ENCODE measurements around the gene ZNF331.

Gene ZNF331

DNA sequence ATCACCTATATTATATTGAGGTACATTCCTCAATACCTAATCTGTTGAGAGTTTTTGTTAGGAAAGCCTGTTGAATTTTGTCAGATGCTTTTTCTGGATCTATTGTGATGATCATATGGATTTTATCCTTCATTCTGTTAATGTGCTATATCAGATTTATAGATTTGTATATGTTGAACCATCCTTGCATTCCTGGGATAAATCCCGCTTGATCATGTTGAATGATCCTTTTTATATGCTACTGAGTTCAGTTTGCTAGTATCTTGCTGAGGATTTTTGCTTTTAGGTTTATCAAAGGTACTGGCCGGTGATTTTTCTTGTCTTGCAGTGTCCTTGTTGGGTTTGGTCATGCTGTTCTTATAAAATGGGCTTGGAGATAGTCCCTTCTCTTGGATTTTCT is 12.0 kb upstream of the ZNF331 start:
- Histone ChIP-seq H4K20me1 (ENCODE audit: insufficient read depth, low read length) (no peaks in the 10 kb centered on the region), H3K27ac (ENCODE audit: low read depth, low read length, poor library complexity, severe bottlenecking) (no peak overlapping the region), H3K9ac (ENCODE audit: low read length) (no peak overlapping the region), H3K9me3 (ENCODE audit: low read length) (no peaks in the 10 kb centered on the region; the same call in 1 of the 2 replicates), H3K9me2 (ENCODE audit: low read depth, low read length) (no peaks in the 10 kb centered on the region), H3K79me2 (ENCODE audit: insufficient read depth, low read length) (no peaks in the 10 kb centered on the region), H3K27me3 (ENCODE audit: insufficient read depth, low read length) (no peaks in the 10 kb centered on the region), H3K4me2 (ENCODE audit: low read length) (no peak overlapping the region), H3K4me1 (ENCODE audit: insufficient read depth, low read length, severe bottlenecking) (peaks cover 3% of the 10 kb centered on the region), H2AFZ (ENCODE audit: low read length) (no peak overlapping the region), H3K4me3 (ENCODE audit: low read depth, low read length, poor library complexity, severe bottlenecking) (no peak overlapping the region), H3K36me3 (ENCODE audit: insufficient read depth, low read length) (no peaks in the 10 kb centered on the region), H3F3A (ENCODE audit: insufficient read depth, low read length) (no peaks in the 10 kb centered on the region)
- TF ChIP-seq EZH2 (IDR thresholded peaks at IDR 0.05; ENCODE audit: borderline replicate concordance, low read length): no peak
- TF ChIP-seq, protein P1, sequence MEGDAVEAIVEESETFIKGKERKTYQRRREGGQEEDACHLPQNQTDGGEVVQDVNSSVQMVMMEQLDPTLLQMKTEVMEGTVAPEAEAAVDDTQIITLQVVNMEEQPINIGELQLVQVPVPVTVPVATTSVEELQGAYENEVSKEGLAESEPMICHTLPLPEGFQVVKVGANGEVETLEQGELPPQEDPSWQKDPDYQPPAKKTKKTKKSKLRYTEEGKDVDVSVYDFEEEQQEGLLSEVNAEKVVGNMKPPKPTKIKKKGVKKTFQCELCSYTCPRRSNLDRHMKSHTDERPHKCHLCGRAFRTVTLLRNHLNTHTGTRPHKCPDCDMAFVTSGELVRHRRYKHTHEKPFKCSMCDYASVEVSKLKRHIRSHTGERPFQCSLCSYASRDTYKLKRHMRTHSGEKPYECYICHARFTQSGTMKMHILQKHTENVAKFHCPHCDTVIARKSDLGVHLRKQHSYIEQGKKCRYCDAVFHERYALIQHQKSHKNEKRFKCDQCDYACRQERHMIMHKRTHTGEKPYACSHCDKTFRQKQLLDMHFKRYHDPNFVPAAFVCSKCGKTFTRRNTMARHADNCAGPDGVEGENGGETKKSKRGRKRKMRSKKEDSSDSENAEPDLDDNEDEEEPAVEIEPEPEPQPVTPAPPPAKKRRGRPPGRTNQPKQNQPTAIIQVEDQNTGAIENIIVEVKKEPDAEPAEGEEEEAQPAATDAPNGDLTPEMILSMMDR (IDR thresholded peaks at IDR 0.05; ENCODE audit: low read length): no peak

DNA sequence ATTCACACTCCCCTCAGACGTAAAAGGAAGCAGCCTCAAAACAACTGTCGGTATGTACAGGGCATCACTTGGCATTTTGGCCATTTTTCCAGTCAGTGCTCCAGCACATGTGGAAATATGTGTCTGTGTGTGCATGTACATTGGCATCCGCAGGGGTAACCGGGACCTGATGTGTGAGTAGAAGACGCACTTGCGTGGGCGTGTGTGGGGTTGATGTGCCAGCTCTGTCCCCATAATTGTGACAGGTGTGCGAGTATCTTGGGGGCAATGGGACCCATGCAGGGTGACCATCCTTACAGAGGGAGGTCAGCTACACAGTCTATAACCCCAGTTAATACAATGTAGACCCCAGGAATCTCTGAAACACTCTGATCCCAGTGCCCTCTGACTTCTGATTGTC is 7.3 kb upstream of the ZNF331 start:
- H3K9ac ChIP-seq (ENCODE audit: low read length): no peak overlapping the region
- H3K27me3 ChIP-seq (ENCODE audit: insufficient read depth, low read length): no peaks in the 10 kb centered on the region
- no peaks in the 10 kb centered on the region for H3K9me2 ChIP-seq (ENCODE audit: low read depth, low read length)
- no peak overlapping the region for H3K4me3 ChIP-seq (ENCODE audit: low read depth, low read length, poor library complexity, severe bottlenecking)
- no peaks in the 10 kb centered on the region for H3F3A ChIP-seq (ENCODE audit: insufficient read depth, low read length)
- no peaks in the 10 kb centered on the region for H4K20me1 ChIP-seq (ENCODE audit: insufficient read depth, low read length)
- TF ChIP-seq EZH2 (IDR thresholded peaks at IDR 0.05; ENCODE audit: borderline replicate concordance, low read length): no peak
- TF ChIP-seq, protein P1 (IDR thresholded peaks at IDR 0.05; ENCODE audit: low read length): no peak
- no peak overlapping the region for H3K4me2 ChIP-seq (ENCODE audit: low read length)
- H3K27ac ChIP-seq (ENCODE audit: low read depth, low read length, poor library complexity, severe bottlenecking): no peak overlapping the region
- H3K36me3 ChIP-seq (ENCODE audit: insufficient read depth, low read length): no peaks in the 10 kb centered on the region
- H3K4me1 ChIP-seq (ENCODE audit: insufficient read depth, low read length, severe bottlenecking): no peaks in the 10 kb centered on the region
- H3K79me2 ChIP-seq (ENCODE audit: insufficient read depth, low read length): no peaks in the 10 kb centered on the region
- H3K9me3 ChIP-seq (ENCODE audit: low read length): no peaks in the 10 kb centered on the region; the same call in 1 of the 2 replicates
- H2AFZ ChIP-seq (ENCODE audit: low read length): no peak overlapping the region

DNA sequence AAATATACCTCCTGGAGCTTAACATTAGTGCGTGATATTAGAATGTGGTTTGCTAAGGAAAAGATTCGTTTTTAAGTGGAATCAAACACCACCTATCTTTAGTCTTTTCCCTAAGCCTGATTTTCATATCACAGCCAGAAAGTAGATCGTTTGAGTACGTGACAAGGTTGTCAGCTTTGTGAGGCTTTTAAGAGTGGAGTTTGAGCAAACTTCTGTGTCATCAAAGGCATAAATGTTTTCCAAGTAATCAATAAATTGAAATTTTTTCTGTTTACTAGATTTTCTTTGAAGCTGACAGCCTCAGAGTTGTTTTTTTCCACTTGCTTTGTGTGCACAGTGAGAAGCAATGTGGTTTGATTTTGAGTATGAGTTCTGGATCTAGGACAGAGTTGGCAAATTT is 6.5 kb upstream of the ZNF331 start:
- H3K9me2 ChIP-seq (ENCODE audit: low read depth, low read length): no peaks in the 10 kb centered on the region
- no peaks in the 10 kb centered on the region for H3K9me3 ChIP-seq (ENCODE audit: low read length)
- H4K20me1 ChIP-seq (ENCODE audit: insufficient read depth, low read length): no peaks in the 10 kb centered on the region
- H3K4me1 ChIP-seq (ENCODE audit: insufficient read depth, low read length, severe bottlenecking): no peaks in the 10 kb centered on the region
- no peaks in the 10 kb centered on the region for H3K27me3 ChIP-seq (ENCODE audit: insufficient read depth, low read length)
- no peaks in the 10 kb centered on the region for H3K36me3 ChIP-seq (ENCODE audit: insufficient read depth, low read length)
- no peak overlapping the region for H3K4me2 ChIP-seq (ENCODE audit: low read length)
- H3K27ac ChIP-seq (ENCODE audit: low read depth, low read length, poor library complexity, severe bottlenecking): no peak overlapping the region
- H3K79me2 ChIP-seq (ENCODE audit: insufficient read depth, low read length): no peaks in the 10 kb centered on the region
- H3K9ac ChIP-seq (ENCODE audit: low read length): no peak overlapping the region
- no peaks in the 10 kb centered on the region for H3F3A ChIP-seq (ENCODE audit: insufficient read depth, low read length)
- H3K4me3 ChIP-seq (ENCODE audit: low read depth, low read length, poor library complexity, severe bottlenecking): no peak overlapping the region
- no peak overlapping the region for H2AFZ ChIP-seq (ENCODE audit: low read length)
- no peak for TF ChIP-seq EZH2 (IDR thresholded peaks at IDR 0.05; ENCODE audit: borderline replicate concordance, low read length)
- TF ChIP-seq, protein P1 (IDR thresholded peaks at IDR 0.05; ENCODE audit: low read length): no peak
